Natural killer cell (primary cell): ENCODE data around the gene GPR137B. TPM values are rescaled to one million over a fixed set of nuclear protein-coding genes. Genes with fewer than 3 reads are reported as not detected.

Experiments
- ATAC-seq, 3 donors: fragments of 150-1000 bp in 2 of 3; fragments of 200-7000 bp in 1 of 3; cut with Tn5 transposase; 1 replicate in 1 of 3; 2 replicates in 2 of 3; pipeline ENCODE4 v1.10.0; 2021; ENCODE audit warnings: mild to moderate bottlenecking in 2 of 3, moderate library complexity in 2 of 3
- DNase-seq, 2 donors: peaks; one replicate each; pipeline versions ENCODE4 v3.0.0 to v3.0.0-alpha.2; 2013 to 2021; ENCODE audit warnings: mixed read lengths in 1 of 2
- H3K27ac ChIP-seq: one replicate; pipeline ENCODE4 v1.5.1; 2013; ENCODE audit warnings: mild to moderate bottlenecking, low read length
- H3K27me3 ChIP-seq: one replicate; pipeline ENCODE4 v1.6.1; 2013; ENCODE audit warnings: low read length; ENCODE audit not compliant: control insufficient read depth, insufficient read depth
- H3K36me3 ChIP-seq: one replicate; pipeline ENCODE4 v1.6.1; 2013; ENCODE audit warnings: low read length; ENCODE audit not compliant: control insufficient read depth, insufficient read depth
- H3K4me1 ChIP-seq: one replicate; pipeline ENCODE4 v1.6.1; 2013; ENCODE audit warnings: low read length; ENCODE audit not compliant: control insufficient read depth, insufficient read depth
- H3K4me3 ChIP-seq: one replicate; pipeline ENCODE4 v1.5.1; 2013; ENCODE audit warnings: low read length
- H3K9me3 ChIP-seq: one replicate; pipeline ENCODE4 v1.6.1; 2013; ENCODE audit warnings: low read length; ENCODE audit not compliant: control insufficient read depth, insufficient read depth
- H3K27ac Mint-ChIP-seq, 2 donors: one replicate each; pipeline ENCODE4 v1.8.0; 2022; ENCODE audit warnings: mild to moderate bottlenecking in 2 of 2, mixed read lengths in 2 of 2, moderate library complexity in 1 of 2
- H3K27me3 Mint-ChIP-seq, 2 donors: one replicate each; pipeline ENCODE4 v1.8.0; 2022; ENCODE audit warnings: low read depth in 2 of 2, mixed read lengths in 2 of 2
- H3K36me3 Mint-ChIP-seq: one replicate; pipeline ENCODE4 v1.8.0; 2022; ENCODE audit warnings: mixed read lengths
- H3K4me1 Mint-ChIP-seq, 2 donors: one replicate each; pipeline ENCODE4 v1.8.0; 2022; ENCODE audit warnings: mixed read lengths in 2 of 2
- H3K4me3 Mint-ChIP-seq: one replicate; pipeline ENCODE4 v1.8.0; 2022; ENCODE audit warnings: mild to moderate bottlenecking, moderate library complexity, mixed read lengths
- H3K9me3 Mint-ChIP-seq, 2 donors: one replicate each; pipeline ENCODE4 v1.8.0; 2022; ENCODE audit warnings: mixed read lengths in 2 of 2
- CTCF ChIP-seq: fragments of 200-600 bp; IDR thresholded peaks from one replicate; pipeline ENCODE4 v1.8.0; 2022; ENCODE audit warnings: antibody characterized with exemption
- WGBS: methylation state at CpG from one replicate; pipeline ENCODE4 v1.1.7; 2013; ENCODE audit warnings: missing lambda C conversion rate; ENCODE audit not compliant: insufficient coverage; 5-methylcytosine and 5-hydroxymethylcytosine counted together
- intact Hi-C: fragments of 100-400 bp; cut with micrococcal nuclease; formaldehyde crosslinking; loops from one replicate; pipeline ENCODE4 v1.14.2; 2022
- total RNA-seq, 4 donors: library from RNA; stranded (reverse); fragments of 120-200 nt in 1 of 4; gene quantifications; one replicate each; pipeline versions ENCODE4 v1.2.3 to v1.2.4, GENCODE V29; 2013 to 2022

The GPR137B gene
- total RNA-seq, 3 donors from 2014 or later (not counting 1 experiment from before 2014, with no cell fraction given) = 13.3 to 13.8 (median 13.5) TPM

GRCh38 chr1:236110137-236110536 is 32.2 kb upstream of the GPR137B start:
- intact Hi-C loops = no loop called here
- 88% methylated on average over 13 of the region's 13 CpGs for WGBS
- Mint-ChIP-seq H3K4me1 (no peaks in the 10 kb centered on the region), H3K36me3 (no peaks in the 10 kb centered on the region), H3K27ac (no peak overlapping the region), H3K9me3 (no peaks in the 10 kb centered on the region), H3K27me3 (no peaks in the 10 kb centered on the region), H3K4me3 (no peak overlapping the region)
- H3K4me3 ChIP-seq = no peak overlapping the region
- H3K36me3 ChIP-seq = no peaks in the 10 kb centered on the region
- H3K9me3 ChIP-seq = no peaks in the 10 kb centered on the region
- ATAC-seq = no peak
- no peaks in the 10 kb centered on the region for H3K4me1 ChIP-seq
- H3K27ac ChIP-seq = no peak overlapping the region
- DNase-seq = no peak
- no peak for TF ChIP-seq CTCF
- H3K27me3 ChIP-seq = no peaks in the 10 kb centered on the region

- ATAC-seq (no peak), DNase-seq (no peak)
- Mint-ChIP-seq H3K4me3 (no peak overlapping the region), H3K4me1 (no peaks in the 10 kb centered on the region), H3K27ac (no peak overlapping the region), H3K9me3 (no peaks in the 10 kb centered on the region), H3K27me3 (no peaks in the 10 kb centered on the region), H3K36me3 (no peaks in the 10 kb centered on the region)
- Histone ChIP-seq H3K27ac (no peak overlapping the region), H3K36me3 (no peaks in the 10 kb centered on the region), H3K9me3 (no peaks in the 10 kb centered on the region), H3K27me3 (no peaks in the 10 kb centered on the region), H3K4me3 (no peak overlapping the region), H3K4me1 (no peaks in the 10 kb centered on the region)
- WGBS = 93% methylated on average over 17 of the region's 17 CpGs
- no peak for TF ChIP-seq CTCF
- intact Hi-C loops = no loop called here
Observed at GRCh38 chr1:236111527-236112331, 30.6 kb upstream of the GPR137B start.

GRCh38 chr1:236112332-236112627 is 30.1 kb upstream of the GPR137B start:
- Mint-ChIP-seq H3K4me1 (no peaks in the 10 kb centered on the region), H3K4me3 (no peak overlapping the region), H3K27ac (no peak overlapping the region), H3K36me3 (no peaks in the 10 kb centered on the region), H3K9me3 (no peaks in the 10 kb centered on the region), H3K27me3 (no peaks in the 10 kb centered on the region)
- no peak for DNase-seq
- intact Hi-C loops = no loop called here
- no peaks in the 10 kb centered on the region for H3K9me3 ChIP-seq
- no peaks in the 10 kb centered on the region for H3K36me3 ChIP-seq
- no peaks in the 10 kb centered on the region for H3K27me3 ChIP-seq
- no peak overlapping the region for H3K27ac ChIP-seq
- no peak for TF ChIP-seq CTCF
- ATAC-seq = no peak
- H3K4me3 ChIP-seq = no peak overlapping the region
- H3K4me1 ChIP-seq = no peaks in the 10 kb centered on the region
- 92% methylated on average over 5 of the region's 6 CpGs for WGBS
